ENCODE data around the gene VAMP1. TPM values are rescaled to one million over a fixed set of nuclear protein-coding genes. Genes with fewer than 3 reads are reported as not detected.

VAMP1 gene
- total RNA-seq, 4 donors from 2014 or later, result 7.5 to 25.9 (median 12.8) TPM

GRCh38 chr12:6461401-6462233 is 8.9 kb downstream of the VAMP1 start:
- Histone ChIP-seq H3K4me1 (no peaks in the 10 kb centered on the region), H3K27me3 (no peaks in the 10 kb centered on the region), H3K9me3 (no peaks in the 10 kb centered on the region), H3K36me3 (peaks cover 60 to 76% of the 10 kb centered on the region in 2 donors), H3K27ac (peak overlapping the region in 1 of 3 donors; percentile 45), H3K4me3 (replicated peaks in 1 of 3) (no peak overlapping the region)
- DNase-seq, result peak in 1 of 2 donors; percentile 20
- TF ChIP-seq CTCF (IDR thresholded peaks at IDR 0.05) (no peak), POLR2A (IDR thresholded peaks at IDR 0.05) (no peak)
- 67 to 79% methylated on average over 15 of the region's 15 CpGs for WGBS, 2 donors
- intact Hi-C loops (cut with DNase I), result no loop called here

GRCh38 chr12:6460751-6461371 is 9.6 kb downstream of the VAMP1 start:
- TF ChIP-seq CTCF (IDR thresholded peaks at IDR 0.05), result no peak
- TF ChIP-seq POLR2A (IDR thresholded peaks at IDR 0.05), result no peak
- no peak for DNase-seq
- Histone ChIP-seq H3K4me3 (replicated peaks in 1 of 3) (no peak overlapping the region), H3K27me3 (no peaks in the 10 kb centered on the region), H3K36me3 (peaks cover 58 to 75% of the 10 kb centered on the region in 2 donors), H3K4me1 (no peaks in the 10 kb centered on the region), H3K27ac (peak overlapping the region in 1 of 3 donors; percentile 45), H3K9me3 (no peaks in the 10 kb centered on the region)
- intact Hi-C loops (cut with DNase I), result no loop called here
- 86 to 91% methylated on average over 9 to 10 of the region's 10 CpGs for WGBS, 2 donors

GRCh38 chr12:6459004-6459337 is 11.5 kb downstream of the VAMP1 start:
- H3K36me3 ChIP-seq, result peaks cover 50 to 61% of the 10 kb centered on the region in 2 donors
- no peak overlapping the region for H3K4me3 ChIP-seq (replicated peaks in 1 of 3)

GRCh38 chr12:6458281-6459003 is 12.0 kb downstream of the VAMP1 start:
- TF ChIP-seq CTCF (IDR thresholded peaks at IDR 0.05), result no peak
- no peak for TF ChIP-seq POLR2A (IDR thresholded peaks at IDR 0.05)
- intact Hi-C loops (cut with DNase I), result no loop called here

More at GRCh38 chr12:6459004-6459337, 11.5 kb downstream of the VAMP1 start:
- H3K4me1 ChIP-seq, result no peaks in the 10 kb centered on the region
- H3K27me3 ChIP-seq, result no peaks in the 10 kb centered on the region
- H3K27ac ChIP-seq, result no peak overlapping the region
- DNase-seq, result no peak
- H3K9me3 ChIP-seq, result no peaks in the 10 kb centered on the region
- TF ChIP-seq POLR2A (IDR thresholded peaks at IDR 0.05) (no peak), CTCF (IDR thresholded peaks at IDR 0.05) (no peak)
- 97 to 100% methylated on average over 2 of the region's 2 CpGs for WGBS, 2 donors
- intact Hi-C loops (cut with DNase I), result no loop called here

More at GRCh38 chr12:6458281-6459003, 12.0 kb downstream of the VAMP1 start:
- no peaks in the 10 kb centered on the region for H3K9me3 ChIP-seq
- H3K4me3 ChIP-seq (replicated peaks in 1 of 3), result no peak overlapping the region
- H3K36me3 ChIP-seq, result peaks cover 47 to 55% of the 10 kb centered on the region in 2 donors
- H3K4me1 ChIP-seq, result peaks cover 0 to 2% of the 10 kb centered on the region in 2 donors
- no peak overlapping the region for H3K27ac ChIP-seq
- 92 to 95% methylated on average over 14 of the region's 14 CpGs for whole genome bisulfite sequencing, 2 donors
- H3K27me3 ChIP-seq, result no peaks in the 10 kb centered on the region
- no peak for DNase-seq
